HG03439 (cell line): ENCODE data around the gene MC4R.
"Not testable (repeated sequence)": the region's sequence is repeated elsewhere in the genome, so short reads cannot be mapped to it uniquely, and the experiment has no call there.

ENCODE experiments used
- ATAC-seq: cut with Tn5 transposase; IDR thresholded peaks from one replicate; pipeline ENCODE4 v1.9.1; 2021; ENCODE audit warnings: mild to moderate bottlenecking, moderate library complexity; ENCODE audit not compliant: unreplicated experiment

Gene MC4R

DNA sequence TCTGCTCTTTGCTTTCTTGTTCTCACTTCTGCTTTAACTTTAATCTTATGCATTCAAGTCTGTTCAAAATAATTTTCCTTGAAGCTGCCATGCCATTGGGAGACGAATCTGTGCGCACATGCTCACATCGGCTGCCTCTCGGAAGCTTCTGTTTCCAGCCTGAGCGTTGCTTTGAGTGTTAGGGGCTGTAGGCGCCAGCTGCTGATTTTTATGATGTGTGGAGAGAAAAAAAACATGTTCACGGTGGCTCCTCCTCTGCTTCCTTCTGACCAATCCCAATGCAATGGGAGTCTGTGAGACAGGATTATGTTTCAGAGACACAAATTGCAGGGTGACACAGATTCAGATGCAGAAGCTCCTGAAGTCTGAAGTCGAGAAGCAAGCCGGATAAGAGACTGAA, at the start of gene MC4R:
Gene MC4R (minus strand): TSS at position 180 of the 400 bp plus-strand sequence. CDS start 426 bp downstream, outside the sequence.
- no peak for ATAC-seq

DNA sequence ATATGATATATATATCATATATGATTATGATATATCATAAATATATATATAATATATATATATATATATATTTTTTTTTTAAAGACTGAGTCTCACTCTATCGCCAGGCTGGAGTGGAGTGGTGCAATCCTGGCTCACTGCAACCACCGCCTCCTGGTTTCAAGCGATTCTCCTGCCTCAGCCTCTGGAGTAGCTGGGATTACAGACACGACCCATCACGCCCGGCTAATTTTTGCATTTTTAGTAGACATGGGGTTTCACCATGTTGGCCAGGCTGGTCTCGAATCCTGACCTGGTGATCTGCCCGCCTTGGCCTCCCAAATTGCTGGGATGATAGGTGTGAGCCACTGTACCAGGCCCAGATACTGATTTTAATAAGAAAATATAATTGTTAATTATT, 49.7 kb upstream of the MC4R start:
- ATAC-seq, result not testable (repeated sequence)

DNA sequence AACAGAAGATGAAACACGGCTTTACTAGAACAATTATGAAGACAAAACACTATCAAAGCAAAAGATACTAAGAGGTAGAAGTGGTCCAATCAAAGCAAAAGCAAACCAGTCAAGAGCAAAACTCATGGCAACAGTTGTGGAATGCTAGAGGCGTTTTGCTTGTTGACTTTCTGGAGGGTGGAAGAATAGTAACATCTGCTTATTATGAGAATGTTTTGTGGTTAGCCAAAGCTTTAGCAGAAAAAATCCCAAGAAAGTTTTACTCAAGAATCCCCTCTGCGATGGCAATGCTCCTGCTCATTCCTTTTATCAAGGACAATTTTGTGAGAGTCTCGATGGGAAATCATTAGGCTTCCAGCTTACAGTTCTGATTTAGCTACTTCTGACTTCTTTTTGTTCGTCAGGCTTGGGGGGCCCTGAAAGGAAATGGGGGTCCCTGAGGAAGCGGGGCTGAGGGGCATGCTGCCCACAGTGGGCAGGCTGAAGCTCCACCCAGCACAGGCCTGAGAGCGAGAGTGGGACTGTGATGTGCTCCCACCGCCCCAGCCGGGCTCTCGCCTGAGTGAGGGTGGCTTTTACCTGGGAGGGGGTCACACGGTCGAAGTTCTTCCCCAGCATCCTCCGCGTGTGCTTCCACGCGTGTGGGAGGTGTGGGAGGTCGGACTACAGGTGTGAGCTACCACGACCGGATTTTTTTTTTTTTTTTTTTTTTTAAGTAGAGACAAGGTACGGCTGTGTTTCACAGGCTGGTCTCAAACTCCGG, 49.0 kb upstream of the MC4R start:
- no peak for ATAC-seq

DNA sequence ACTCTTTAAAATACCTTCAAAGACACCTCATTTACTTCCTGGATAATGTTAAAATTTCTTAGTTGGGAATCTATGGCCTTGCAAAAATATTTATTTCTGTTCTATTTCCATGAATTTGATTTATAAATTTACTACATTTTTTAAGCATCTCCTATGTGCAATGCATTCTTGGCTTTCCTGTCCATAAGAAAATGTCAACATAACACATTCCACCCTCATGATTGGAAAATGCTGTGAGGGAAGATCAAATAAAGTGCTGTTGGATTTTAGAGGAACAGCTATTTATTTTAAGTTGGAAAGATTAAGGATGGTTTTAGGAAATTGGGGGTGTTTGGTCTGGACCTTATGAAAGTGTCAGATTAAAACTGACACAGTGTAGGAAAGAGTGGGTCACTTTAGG, 45.4 kb upstream of the MC4R start:
- no peak for ATAC-seq

DNA sequence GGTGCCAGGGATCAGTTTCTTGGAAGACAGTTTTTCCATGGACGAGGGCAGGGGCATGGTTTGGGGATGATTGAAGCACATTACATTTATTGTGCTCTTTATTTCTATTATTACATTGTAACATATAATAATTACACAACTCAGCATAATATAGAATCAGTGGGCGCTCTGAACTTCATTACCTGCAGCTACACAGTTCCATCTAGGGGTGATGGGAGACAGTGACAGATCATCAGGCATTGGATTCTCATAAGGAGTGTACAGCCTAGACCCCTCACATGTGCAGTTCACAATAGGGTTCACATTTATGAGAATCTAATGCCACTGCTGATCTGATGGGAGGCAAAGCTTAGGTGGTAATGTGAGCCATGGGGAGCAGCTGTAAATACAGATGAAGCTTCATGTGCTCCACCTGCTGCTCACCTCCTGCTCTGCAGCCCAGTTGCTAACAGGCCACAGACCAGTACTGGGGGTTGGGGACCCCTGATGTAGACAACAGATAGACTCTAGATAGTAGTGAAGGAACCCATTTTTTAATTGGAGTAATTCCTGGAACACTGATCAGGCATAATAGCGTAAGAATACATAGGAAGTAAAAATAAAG, 41.5 kb upstream of the MC4R start:
- ATAC-seq, result no peak

DNA sequence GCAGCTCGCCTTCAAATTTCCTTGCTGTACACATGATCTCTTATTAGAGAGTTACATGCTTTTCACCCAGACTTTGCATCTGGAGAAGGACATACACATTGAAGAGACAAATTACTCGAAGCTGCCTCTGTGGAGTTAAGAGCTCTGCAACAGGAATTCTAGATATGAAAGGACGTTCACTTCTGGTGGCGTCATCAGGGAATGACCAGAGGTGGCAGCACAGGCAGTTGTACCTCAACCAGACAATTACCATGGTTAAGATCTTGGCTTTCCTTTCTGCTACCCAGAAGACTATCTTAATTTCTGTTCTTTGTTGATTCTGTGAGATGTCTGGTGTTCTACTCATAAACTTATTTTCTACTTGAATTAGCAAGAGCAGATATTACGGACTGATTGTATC, 39.1 kb upstream of the MC4R start:
- no peak for ATAC-seq

DNA sequence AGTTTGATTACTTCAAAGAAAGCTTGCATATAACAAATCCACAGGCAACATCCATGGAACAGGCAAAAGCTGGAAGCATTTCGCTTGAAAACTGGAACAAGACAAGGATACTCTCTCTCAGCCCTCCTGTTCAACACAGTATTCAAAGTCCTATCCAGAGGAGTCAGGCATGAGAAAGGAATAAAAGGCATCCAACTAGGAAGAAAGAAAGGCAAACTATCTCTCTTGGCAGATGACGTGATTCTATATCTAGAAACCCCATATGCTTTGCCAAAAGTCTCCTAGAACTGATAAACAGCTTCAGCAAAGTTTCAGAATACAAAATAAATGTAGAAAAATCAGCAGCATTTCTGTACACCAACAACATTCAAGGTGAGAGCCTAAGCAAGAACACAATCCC, 34.1 kb upstream of the MC4R start:
- no peak for ATAC-seq

DNA sequence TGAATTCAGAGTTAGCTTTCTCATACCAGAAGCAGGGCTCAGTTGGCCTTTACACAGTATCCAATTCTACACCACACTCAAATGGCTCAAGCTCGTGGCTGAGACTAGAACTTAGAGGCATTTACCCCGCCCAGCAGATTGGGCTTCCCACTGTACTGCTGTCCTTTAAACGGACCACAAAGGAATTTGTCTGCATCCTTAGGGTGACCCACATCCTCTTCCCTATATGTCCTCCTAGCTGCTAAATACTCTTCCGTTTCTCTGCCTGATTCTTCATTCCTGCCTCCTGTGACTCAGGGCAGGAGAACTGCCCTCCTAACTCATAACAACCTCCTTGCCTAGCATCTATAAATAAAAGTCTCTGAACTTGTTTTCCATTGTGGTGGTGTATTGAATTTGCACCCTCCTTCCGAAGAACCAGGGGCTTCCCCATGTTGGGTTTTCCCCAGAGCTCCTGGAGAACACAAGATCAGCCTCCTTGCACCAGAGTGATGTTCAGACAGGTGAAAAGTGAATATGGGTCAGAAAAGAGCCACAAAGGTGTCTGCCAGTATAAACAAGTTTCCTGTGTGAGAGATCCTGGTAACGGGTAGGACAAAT, 32.0 kb upstream of the MC4R start:
- ATAC-seq, result no peak

DNA sequence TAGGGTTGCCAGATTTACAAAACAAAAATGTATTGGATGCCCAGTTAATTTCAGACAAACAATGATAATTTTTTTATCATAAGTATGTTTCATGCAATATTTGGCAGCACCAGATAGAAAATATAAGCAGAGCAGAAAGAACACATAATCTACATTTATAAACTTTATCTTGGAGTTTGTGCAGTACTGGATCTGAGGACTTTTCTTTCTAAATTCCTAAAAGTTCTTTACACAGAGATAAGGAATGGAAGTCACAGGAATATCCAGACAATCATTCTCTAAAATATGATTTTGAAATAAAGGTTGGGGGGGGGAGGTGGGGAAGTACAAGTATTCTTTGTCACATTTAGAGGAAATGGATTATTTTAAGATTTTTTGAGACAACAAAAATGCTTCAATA, 28.8 kb upstream of the MC4R start:
- ATAC-seq, result no peak

DNA sequence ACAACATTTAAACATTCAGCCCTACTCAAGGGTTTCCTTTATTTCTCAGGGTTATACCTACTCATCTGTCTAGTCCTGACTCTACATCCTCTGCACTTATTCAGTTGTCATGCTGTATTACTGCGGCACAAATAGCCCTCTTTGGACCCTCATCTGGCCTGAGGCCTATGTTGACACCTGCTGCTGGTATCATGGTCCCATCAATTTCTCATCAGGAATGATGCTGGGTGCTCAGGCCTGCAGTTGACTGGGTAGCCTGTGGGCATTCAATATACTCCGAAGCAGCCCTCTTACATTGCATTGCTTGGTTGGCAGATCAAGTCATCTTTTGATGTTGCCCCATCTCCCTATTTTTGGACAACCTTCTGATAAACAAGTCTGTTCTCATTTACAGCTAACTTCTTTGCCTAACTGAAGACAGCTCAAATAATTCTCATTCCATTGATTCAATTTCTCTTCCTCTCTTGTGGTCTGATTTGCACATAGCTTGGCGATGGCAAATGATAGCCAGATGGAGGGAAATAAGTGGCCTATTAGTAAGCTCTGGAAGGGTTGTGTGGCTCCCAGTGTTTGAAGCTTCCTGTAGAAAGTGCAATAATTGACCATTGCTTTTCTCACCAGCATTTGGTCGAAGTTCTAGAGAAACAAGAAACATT, 19.1 kb upstream of the MC4R start:
- no peak for ATAC-seq

DNA sequence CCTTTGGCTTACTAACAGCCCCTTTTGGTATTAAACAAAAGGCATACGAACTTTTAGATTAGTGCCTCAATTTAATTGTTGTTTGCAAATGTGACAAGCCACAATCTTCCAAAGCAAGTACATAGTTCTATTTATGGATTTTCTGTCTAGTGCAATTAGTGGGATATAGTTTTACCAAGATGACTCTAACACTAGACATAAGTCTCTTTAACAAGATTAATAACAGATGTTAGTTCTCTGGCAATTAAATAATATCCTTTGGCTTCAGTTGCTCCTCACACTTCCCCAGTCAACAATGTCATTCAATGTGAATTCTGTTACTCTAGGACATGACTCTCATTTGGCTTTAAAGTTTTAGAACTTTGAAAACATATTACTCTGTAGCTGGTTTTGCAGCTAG, 16.7 kb upstream of the MC4R start:
- no peak for ATAC-seq

DNA sequence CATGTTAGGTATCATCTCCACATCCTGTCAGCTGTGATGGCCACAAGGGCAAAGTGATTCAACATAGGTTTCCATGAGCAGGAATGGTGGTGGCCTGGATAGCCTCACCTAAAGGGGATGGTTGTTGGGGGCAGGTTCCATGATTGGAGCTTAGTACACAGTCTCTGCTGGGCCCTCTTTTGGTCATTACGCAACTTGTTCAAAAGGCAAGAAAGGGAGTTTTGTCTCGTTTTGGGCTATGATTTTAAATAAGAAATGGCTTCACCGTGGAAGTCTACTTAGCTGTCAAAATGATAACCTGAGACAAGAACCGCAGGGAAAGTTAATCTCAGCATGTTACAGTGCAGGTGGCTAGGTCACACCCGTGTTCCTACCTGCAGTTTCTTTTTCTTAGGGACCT, 13.1 kb upstream of the MC4R start:
- no peak for ATAC-seq

DNA sequence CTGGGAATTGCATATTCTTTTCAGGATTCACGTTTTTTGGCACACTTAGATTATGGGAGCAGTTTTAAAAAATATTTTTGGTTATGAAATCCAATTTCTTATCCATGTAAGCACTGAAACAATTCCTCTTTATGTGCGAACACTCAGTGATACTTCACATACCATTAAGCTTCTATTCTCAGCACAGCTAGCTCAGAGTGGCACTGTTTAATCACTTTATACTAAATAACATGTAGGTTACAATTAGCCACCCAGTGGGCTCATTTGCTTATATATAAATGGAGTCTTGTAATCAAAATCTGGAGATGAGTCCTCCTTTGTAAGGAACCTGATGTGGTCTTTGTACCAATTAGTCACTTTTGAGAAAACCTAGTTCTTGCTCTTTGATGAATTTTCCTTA, 11.3 kb upstream of the MC4R start:
- ATAC-seq, result no peak

DNA sequence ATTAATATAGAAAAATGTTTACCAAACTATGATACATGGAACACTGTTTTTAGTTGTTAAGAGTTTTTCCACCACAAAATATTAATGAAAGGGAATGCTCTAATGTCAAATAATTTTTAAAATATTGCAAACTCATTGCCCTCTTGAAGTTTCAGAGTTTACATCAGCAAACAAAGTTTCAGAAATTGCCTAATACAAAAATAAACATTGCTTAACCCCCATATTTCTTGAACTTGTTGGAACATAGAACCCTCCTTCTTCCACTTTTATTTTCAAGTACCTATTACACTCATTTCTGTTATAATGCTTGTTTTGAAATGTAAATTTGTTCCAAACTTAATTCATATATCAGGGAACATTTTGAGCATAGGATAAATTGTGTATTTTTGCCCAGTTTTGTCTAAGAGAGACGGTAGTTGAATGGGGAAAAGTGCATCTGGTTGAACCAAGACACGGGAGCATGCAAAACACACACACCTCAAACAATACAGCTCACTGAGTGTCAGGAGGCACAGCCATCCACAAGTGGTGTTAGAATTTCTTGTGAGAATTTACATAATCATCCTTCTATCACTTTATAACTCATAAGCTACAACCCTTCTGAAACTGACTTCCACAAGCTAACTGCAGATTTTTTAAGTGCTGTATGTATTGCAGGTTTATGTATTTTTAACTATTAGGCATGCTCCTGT, 5.3 kb upstream of the MC4R start:
- no peak for ATAC-seq

DNA sequence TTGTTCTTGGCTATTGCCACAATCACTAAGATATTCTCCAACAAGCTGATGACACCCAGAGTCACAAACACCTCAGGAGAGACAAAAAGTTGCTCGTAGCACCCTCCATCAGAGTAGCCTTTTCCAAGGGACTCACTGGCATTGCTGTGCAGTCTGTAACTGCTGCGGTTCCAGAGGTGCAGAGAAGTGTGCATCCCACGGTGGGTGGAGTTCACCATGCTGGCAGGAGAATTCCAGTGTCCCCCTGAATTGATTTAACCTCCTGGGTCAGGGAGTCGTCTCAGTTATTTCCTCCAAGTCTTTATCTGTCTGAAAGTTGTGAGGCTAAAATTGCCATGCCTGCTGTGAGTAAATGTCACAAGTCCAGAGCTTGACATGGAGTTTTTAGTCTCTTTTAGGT, 443 bp downstream of the MC4R start:
- no peak for ATAC-seq

DNA sequence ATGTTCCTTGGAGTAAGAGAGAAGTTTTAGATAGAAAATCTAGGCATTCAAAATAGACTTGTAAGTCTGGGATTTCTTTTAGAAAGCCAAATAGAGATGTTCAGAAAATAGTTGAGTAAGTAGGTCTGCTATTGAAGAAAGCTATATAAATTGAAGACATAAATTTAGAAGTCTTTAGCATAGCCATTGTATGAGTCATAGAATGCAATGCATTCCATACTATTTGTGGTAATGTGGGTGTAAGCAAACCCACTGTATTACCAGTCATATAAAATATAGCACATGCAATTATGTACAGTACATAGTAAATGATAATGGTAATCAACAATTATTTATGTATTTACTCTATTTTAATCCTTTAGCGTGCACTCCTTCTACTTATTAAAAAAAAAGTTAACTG, 14.1 kb downstream of the MC4R start:
- no peak for ATAC-seq

DNA sequence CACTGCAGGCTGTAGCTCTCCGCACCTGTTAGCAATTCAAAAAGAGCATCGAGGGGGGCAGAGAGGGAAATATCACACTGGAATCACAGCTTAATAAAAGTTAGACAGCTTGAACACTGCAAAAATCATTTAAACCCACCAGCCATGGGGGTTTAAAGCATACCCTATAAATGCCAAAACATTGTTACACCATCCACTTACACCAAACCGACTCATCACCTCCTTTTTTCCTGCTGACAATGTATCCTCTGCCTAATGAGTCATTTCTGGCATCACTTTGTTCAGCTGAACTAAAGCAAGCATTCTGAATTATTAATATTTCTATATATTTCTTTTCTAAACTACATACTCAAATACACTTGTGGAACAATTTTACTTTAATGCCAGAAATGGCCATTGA, 21.6 kb downstream of the MC4R start:
- ATAC-seq, result no peak

DNA sequence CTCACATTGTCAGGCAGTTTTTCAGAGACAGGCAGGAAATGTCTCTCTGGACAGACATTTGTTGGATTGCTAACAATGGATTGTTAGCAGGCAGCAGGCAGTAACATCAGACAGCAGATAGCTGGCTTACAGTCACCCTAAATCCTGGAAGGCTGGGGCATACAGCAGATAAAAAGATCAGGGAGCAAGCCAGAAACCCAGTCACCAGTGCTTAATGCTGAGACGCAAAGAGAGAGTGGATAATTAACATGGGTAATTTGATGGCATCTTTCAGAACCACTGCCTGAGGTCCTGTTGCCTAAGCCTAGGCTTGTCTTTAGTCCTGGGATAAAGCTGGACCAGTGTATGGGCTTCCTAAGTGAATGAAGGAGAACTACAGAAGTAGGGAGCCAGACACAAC, 22.4 kb downstream of the MC4R start:
- ATAC-seq, result no peak

DNA sequence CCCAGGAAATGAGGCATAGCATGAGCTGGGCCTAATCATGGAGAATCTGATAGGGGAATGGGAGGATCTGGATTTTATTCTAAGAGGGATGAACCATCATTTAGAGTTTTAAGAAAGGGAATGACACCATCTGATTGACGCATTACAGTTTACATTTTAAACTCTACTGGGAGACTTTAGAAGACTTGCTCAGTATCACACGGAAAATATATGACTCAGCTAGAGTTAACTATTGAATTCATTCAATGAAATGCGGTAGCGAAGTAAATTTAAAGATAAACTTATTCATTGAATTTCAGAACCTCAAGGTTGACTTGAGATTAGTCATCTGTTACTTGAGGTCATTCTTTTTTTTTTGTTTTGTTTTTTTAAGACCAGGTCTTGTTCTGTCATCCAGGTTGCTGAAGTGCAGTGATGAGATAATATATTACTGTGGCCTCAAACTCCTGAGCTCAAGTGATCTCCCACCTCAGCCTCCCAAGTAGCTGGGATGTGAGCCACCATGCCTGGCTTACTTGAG, 25.0 kb downstream of the MC4R start:
- ATAC-seq, result no peak

DNA sequence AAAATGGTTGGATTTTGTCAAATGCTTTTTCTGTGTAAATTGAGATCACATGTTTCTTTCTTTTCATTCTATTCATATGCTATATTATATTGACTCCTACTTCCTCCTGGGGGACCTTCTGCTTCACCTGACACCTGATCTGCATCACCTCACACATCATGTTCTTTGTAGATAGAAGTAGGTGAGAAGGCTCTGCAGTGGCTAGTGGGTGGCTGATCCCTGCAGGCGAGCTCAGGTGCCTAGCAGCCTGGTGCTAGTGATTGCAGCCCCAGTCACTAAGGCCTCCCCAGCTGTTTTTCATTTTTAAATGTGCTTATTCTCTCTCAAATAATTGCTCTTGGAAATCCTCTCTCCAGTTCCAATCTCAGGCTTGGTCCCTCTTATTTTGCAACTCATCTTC, 33.6 kb downstream of the MC4R start:
- no peak for ATAC-seq

DNA sequence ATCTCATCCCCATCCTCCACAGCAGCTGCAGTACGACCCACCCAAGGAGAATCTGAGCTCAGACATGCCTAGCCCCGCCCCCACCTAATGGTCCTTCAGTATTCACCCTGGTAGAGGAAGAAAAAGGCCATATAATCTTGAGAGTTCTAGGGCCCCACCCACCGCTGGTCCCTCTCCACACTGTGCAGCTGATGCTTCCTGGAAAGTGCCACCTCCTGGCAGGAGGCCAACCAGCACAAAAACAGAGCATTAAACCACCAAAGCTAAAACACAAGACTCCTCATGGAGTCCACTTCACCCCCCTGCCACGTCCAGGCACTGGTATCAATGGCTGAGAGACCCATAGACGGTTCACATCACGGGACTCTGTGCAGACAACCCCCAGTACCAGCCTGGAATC, 40.7 kb downstream of the MC4R start:
- no peak for ATAC-seq
